Loucy (cell line): ENCODE data around the gene EPHA2.

ENCODE experiments used
- EZH2phosphoT487 ChIP-seq: fragments of 200-600 bp; IDR thresholded peaks from 2 replicates; pipeline ENCODE4 v1.6.1; 2018; ENCODE audit warnings: antibody characterized with exemption, mild to moderate bottlenecking, moderate library complexity, borderline replicate concordance
- TF ChIP-seq, protein P1 (sequence below): fragments of 200-600 bp; sonication (generic); conservative IDR thresholded peaks from 2 replicates; pipeline ENCODE4 v1.5.1; 2014; ENCODE audit warnings: mild to moderate bottlenecking, antibody characterized with exemption, low read length

- TF ChIP-seq, protein P1, sequence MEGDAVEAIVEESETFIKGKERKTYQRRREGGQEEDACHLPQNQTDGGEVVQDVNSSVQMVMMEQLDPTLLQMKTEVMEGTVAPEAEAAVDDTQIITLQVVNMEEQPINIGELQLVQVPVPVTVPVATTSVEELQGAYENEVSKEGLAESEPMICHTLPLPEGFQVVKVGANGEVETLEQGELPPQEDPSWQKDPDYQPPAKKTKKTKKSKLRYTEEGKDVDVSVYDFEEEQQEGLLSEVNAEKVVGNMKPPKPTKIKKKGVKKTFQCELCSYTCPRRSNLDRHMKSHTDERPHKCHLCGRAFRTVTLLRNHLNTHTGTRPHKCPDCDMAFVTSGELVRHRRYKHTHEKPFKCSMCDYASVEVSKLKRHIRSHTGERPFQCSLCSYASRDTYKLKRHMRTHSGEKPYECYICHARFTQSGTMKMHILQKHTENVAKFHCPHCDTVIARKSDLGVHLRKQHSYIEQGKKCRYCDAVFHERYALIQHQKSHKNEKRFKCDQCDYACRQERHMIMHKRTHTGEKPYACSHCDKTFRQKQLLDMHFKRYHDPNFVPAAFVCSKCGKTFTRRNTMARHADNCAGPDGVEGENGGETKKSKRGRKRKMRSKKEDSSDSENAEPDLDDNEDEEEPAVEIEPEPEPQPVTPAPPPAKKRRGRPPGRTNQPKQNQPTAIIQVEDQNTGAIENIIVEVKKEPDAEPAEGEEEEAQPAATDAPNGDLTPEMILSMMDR, result no peak
- no peak for TF ChIP-seq EZH2phosphoT487
These were observed 43.9 kb downstream of the EPHA2 start for GRCh38 chr1:16111771-16112595.
